OCI-LY7 (cell line): ENCODE results near the gene CCK.

Experiments
- EZH2phosphoT487 ChIP-seq: fragments of 200-600 bp; sonication (generic); IDR thresholded peaks from 2 replicates; pipeline ENCODE4 v1.6.1; 2018; ENCODE audit warnings: low read depth, borderline replicate concordance, mild to moderate bottlenecking, mixed run types, antibody characterized with exemption, low read length, moderate library complexity, mixed read lengths
- TF ChIP-seq, protein P1 (sequence below): fragments of 200-600 bp; sonication (generic); conservative IDR thresholded peaks from 2 replicates; pipeline ENCODE4 v1.5.1; 2014; ENCODE audit warnings: mild to moderate bottlenecking, antibody characterized with exemption, low read length, moderate library complexity, mixed read lengths

DNA sequence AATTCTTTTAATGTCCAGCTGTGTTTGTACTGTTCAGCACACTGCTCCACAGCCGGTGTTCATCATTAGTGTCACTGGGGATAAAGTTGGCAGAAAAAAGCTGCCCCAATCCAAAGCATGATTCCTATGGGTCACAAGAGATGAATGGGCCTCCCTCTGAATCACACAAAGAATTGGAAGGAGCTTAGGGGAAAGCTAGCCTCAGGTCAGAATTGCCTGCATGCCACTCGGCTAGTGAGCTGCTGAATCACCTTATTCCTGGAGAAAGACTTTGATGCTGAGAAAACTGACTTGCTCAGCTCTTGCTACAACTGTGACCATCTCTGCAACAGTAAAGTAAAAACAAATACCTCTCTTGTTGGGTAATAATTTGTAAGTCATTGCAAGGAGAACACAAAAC lies 3.5 kb downstream of the CCK start:
- TF ChIP-seq, protein P1, sequence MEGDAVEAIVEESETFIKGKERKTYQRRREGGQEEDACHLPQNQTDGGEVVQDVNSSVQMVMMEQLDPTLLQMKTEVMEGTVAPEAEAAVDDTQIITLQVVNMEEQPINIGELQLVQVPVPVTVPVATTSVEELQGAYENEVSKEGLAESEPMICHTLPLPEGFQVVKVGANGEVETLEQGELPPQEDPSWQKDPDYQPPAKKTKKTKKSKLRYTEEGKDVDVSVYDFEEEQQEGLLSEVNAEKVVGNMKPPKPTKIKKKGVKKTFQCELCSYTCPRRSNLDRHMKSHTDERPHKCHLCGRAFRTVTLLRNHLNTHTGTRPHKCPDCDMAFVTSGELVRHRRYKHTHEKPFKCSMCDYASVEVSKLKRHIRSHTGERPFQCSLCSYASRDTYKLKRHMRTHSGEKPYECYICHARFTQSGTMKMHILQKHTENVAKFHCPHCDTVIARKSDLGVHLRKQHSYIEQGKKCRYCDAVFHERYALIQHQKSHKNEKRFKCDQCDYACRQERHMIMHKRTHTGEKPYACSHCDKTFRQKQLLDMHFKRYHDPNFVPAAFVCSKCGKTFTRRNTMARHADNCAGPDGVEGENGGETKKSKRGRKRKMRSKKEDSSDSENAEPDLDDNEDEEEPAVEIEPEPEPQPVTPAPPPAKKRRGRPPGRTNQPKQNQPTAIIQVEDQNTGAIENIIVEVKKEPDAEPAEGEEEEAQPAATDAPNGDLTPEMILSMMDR: no peak
- TF ChIP-seq EZH2phosphoT487: no peak
